VCaP (cell line): Measurements from ENCODE around the gene ANKRD23.

ENCODE experiments used
- H3K27ac ChIP-seq: fragments of 450-650 bp; 2 replicates; pipeline ENCODE4 v1.5.1; 2017
- TF ChIP-seq, protein P1 (sequence below): fragments of 450-650 bp; conservative IDR thresholded peaks from 2 replicates; pipeline ENCODE4 v1.5.1; 2017; ENCODE audit warnings: mild to moderate bottlenecking, moderate library complexity

ANKRD23 gene

DNA sequence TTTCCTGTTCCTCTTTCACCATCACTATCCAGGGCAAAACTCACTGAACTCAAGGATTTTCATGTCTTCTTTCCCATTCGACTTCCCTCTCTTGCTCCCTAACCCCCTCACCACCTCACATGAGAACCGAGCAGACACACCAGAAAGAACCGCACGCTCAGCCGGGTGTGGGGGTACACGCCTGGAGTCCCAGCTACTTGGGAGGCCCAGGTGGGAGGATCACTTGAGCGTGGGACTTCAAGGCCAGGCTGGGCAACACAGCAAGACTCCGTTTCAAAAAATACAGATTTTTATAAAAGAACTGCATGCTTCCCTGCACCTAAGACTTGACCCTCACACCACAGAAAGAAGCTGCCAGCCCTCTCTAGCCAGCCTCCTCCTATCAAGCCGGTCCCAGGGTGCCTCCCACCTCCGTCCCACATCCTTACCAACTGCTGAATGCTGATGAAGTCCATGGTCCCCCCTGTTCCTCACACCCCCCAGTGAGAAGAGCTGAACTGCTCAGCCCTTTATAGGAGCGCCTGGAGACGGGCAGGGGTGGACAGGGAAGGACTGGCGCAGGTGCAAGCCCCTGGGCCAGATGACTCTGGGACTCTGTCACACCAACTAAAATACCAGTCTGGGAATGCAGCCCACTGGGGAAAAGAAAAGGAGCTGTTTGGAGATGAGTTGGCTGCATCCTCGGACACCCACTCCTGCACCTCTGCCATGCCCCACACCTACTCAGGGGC, at the start of gene ANKRD23:
Gene ANKRD23, minus strand, starts transcription at position 484 of the 731 bp plus-strand sequence. Its CDS starts 29 bp downstream, at position 455.
- H3K27ac ChIP-seq: no peak within 1 kb of the TSS
- TF ChIP-seq, protein P1, sequence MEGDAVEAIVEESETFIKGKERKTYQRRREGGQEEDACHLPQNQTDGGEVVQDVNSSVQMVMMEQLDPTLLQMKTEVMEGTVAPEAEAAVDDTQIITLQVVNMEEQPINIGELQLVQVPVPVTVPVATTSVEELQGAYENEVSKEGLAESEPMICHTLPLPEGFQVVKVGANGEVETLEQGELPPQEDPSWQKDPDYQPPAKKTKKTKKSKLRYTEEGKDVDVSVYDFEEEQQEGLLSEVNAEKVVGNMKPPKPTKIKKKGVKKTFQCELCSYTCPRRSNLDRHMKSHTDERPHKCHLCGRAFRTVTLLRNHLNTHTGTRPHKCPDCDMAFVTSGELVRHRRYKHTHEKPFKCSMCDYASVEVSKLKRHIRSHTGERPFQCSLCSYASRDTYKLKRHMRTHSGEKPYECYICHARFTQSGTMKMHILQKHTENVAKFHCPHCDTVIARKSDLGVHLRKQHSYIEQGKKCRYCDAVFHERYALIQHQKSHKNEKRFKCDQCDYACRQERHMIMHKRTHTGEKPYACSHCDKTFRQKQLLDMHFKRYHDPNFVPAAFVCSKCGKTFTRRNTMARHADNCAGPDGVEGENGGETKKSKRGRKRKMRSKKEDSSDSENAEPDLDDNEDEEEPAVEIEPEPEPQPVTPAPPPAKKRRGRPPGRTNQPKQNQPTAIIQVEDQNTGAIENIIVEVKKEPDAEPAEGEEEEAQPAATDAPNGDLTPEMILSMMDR: no peak

DNA sequence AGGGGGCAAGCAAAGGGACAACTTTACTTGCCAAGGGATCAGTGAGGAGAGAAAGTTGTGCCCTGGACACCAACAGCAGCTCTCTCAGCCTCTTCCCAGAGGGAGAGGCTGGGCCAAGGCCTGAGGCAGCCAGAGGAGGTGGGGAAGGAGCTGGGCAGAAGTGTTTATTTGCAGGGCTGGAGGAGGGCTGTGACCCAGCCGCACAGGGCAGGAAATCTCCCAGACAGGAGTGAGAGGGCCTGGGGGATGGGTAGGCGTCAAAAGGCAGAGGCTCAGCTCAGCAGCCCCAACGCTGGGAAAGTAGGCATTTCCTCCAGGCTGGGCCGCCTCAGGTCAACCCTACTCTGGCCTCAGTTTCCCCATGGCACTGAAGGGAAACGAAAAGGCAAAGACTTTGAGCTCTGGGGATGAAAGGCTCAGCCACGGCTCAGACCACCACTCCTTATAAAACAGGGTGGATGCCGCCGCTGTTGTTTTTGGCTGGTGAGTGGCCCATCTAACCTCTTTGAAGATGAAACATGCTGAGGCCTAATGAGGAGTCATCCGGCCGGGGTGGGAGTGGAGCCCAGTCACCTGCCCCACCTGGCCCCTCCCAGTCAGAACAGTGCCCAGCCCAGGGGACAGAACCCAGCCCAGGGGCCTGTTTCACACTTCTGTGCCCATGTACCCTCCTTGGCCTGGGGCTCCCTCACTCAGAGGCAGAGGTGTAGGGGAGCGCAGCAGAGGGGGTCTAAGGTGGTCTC, 47.9 kb upstream of the ANKRD23 start:
- TF ChIP-seq, protein P1: no peak
- H3K27ac ChIP-seq: peak overlapping the region; percentile 8; the same call in 1 of the 2 replicates

DNA sequence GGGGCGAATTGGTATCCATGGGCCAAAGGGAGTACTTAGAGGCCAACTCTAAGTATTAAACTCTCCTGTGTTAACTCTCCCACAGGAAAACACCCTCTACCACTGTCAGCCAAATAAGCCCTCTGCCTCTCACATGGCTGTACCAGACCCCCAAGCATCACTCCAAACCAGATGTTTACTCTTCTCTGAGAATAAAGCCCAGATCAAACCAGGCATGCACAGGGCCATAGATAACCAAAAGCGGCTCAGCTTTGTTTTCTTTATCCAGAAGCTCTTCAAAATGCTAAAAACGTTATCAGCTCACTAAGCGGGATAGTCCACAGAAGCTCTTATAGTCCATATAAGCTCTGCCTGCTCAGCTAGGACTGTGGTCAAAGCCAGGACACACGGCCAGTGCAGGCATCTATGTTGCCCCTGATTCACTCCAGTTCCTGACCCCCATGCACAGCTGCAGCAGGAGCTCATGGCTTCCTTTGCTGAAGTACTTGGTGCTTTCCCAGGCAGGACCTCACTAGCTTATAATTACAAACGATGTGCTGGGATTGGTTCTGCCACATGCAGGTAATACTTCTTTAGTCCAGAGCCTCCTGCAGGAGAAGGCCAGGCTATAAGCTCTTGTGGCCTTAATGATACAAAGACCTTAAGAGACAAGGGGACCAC, 47.0 kb upstream of the ANKRD23 start:
- TF ChIP-seq, protein P1: no peak
- H3K27ac ChIP-seq: peak overlapping the region; percentile 8; the same call in 1 of the 2 replicates

DNA sequence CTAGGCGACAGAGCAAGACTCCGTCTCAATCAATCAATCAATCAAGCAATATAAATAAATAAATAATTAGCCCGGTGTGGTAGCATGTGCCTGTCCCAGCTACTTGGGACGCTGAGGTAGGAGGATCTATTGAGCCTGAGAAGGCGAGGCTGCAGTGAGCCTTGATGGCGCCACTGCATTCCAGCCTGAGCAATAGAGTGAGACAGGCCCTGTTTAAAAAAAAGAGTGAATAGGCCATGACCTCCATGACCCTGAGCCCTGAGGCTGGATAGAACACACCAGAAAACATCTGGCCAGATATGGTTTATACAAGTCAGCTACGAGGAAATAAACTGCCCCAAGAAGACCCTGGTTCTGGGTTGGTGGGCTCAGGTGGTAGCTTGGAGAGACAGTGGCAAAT, 46.4 kb upstream of the ANKRD23 start:
- TF ChIP-seq, protein P1: no peak
- no peak overlapping the region; the same call in 1 of the 2 replicates for H3K27ac ChIP-seq

DNA sequence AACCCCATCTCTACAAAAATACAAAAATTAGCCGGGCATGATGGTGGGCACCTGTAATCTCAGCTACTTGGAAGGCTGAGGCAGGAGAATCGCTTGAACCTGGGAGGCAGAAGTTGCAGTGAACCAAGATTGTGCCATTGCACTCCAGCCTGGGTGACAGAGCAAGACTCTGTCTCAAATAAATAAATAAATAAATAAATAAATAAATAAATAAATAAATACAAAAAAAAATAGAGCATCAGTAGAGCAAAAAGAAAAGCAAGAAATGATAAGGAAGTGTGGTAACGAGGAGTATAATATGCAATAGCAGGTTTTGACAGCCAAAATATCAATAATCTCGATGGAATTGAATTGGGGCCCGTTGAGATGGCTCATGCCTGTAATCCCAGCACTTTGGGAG, 45.7 kb upstream of the ANKRD23 start:
- H3K27ac ChIP-seq: peak overlapping the region; percentile 99

DNA sequence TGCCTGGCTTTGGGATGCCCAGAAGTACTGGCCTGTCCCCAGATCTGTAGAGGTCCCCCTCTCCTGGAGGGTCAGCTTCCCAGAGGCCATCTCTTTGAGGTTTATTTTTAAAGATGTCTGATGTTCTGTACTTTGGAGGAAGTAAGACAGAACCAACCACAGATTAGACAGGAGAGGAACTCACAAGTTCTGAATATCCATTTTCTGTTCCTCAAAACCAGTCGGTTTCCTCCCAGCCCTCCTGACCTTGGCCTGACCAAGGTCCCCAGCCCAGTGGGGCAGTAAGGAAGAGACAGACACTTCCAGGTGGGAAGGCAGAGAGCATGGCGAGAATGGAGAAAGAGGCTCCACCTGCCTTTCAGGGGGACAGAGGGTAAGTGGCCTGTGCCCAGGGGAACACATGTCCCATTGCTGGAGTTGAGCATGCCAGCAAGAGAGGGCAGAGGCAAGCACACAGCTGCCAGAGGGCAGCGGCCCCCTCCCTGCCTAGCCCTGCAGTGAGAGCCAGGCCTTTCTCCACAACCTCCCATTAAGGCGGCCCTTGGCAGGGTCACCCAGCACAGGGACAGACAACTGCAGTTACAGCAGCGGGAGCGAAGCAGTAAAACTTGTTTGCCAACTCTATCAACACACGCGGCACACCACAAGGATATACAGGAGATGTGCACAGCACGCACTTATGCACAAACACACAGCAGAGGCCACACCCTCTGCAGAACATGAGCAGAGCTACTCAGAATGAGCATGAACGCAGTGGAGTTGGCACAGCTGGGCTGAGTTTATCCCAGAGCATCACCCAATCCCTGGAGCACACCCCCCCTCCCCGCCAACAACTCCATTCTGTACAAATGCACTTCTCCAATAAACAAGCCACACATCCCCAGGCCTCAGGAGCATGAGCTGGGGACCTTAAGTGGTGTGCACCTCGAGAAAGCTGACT, 44.5 kb upstream of the ANKRD23 start:
- H3K27ac ChIP-seq: peak overlapping the region; percentile 99
- TF ChIP-seq, protein P1: no peak

- TF ChIP-seq, protein P1: no peak
- peak overlapping the region; percentile 99 for H3K27ac ChIP-seq
Observed at GRCh38 chr2:96887493-96888012, 43.7 kb upstream of the ANKRD23 start.
